ENCODE measurements around the gene GLI1. TPM values are rescaled to one million over a fixed set of nuclear protein-coding genes. Genes with fewer than 3 reads are reported as not detected.

The GLI1 gene
- total and polyA plus RNA-seq, 4 donors = 0.74 to 5.7 (median 2.1) TPM

GRCh38 chr12:57456737-57457490 lies 2.7 kb upstream of the GLI1 start:
- no peaks in the 10 kb centered on the region for H3K9me3 ChIP-seq (ENCODE audit: control insufficient read depth in 4 of 4, insufficient read depth in 3 of 4, low read length in 3 of 4)
- no peak for TF ChIP-seq CTCF (IDR thresholded peaks at IDR 0.05; ENCODE audit: control extremely low read depth, extremely low read depth)
- no peak overlapping the region for H3K9ac ChIP-seq (ENCODE audit: insufficient read depth in 1 of 2, low read length in 2 of 2)
- 92 to 95% methylated on average over 6 of the region's 6 CpGs for WGBS, 2 donors
- DNase-seq (no peak), ATAC-seq (ENCODE audit: insufficient read depth, low FRiP score) (no peak)
- H3K36me3 ChIP-seq (ENCODE audit: control insufficient read depth in 4 of 4, insufficient read depth in 4 of 4, low read length in 4 of 4) = no peaks in the 10 kb centered on the region
- H3K27me3 ChIP-seq (ENCODE audit: control insufficient read depth in 3 of 3, insufficient read depth in 3 of 3, low read length in 2 of 3) = peaks cover 0 to 10% (median 0%) of the 10 kb centered on the region in 3 donors
- H3K4me1 ChIP-seq (ENCODE audit: control insufficient read depth in 5 of 5, insufficient read depth in 5 of 5, low read length in 5 of 5) = peaks cover 0 to 7% (median 4%) of the 10 kb centered on the region in 5 donors
- no peak overlapping the region for H3K4me3 ChIP-seq
- no peak overlapping the region for H3K27ac ChIP-seq (ENCODE audit: low read depth in 1 of 2, low read length in 1 of 2)

- Histone ChIP-seq H3K4me1 (ENCODE audit: control insufficient read depth in 5 of 5, insufficient read depth in 5 of 5, low read length in 5 of 5) (peaks cover 0 to 15% (median 6%) of the 10 kb centered on the region in 5 donors), H3K27ac (ENCODE audit: low read depth in 1 of 2, low read length in 1 of 2) (peak overlapping the region in 1 of 2 donors; percentile 68), H3K4me3 (no peak overlapping the region), H3K9me3 (ENCODE audit: control insufficient read depth in 4 of 4, insufficient read depth in 3 of 4, low read length in 3 of 4) (no peaks in the 10 kb centered on the region), H3K9ac (ENCODE audit: insufficient read depth in 1 of 2, low read length in 2 of 2) (peak overlapping the region in 1 of 2 donors; percentile 93), H3K36me3 (ENCODE audit: control insufficient read depth in 4 of 4, insufficient read depth in 4 of 4, low read length in 4 of 4) (peaks cover 0 to 6% (median 2%) of the 10 kb centered on the region in 4 donors), H3K27me3 (ENCODE audit: control insufficient read depth in 3 of 3, insufficient read depth in 3 of 3, low read length in 2 of 3) (peaks cover 0 to 10% (median 0%) of the 10 kb centered on the region in 3 donors)
- DNase-seq = no peak
- no peak for TF ChIP-seq CTCF (IDR thresholded peaks at IDR 0.05; ENCODE audit: control extremely low read depth, extremely low read depth)
- WGBS, 2 donors = 25 to 30% methylated on average over 3 of the region's 3 CpGs
- no peak for ATAC-seq (ENCODE audit: insufficient read depth, low FRiP score)
These were observed 925 bp upstream of the GLI1 start for GRCh38 chr12:57458665-57459054.

GRCh38 chr12:57459055-57459749 lies 383 bp upstream of the GLI1 start:
- H3K4me1 ChIP-seq (ENCODE audit: control insufficient read depth in 5 of 5, insufficient read depth in 5 of 5, low read length in 5 of 5) = peaks cover 0 to 15% (median 6%) of the 10 kb centered on the region in 5 donors
- 0% methylated on average over 24 of the region's 24 CpGs for WGBS, 2 donors
- H3K9me3 ChIP-seq (ENCODE audit: control insufficient read depth in 4 of 4, insufficient read depth in 3 of 4, low read length in 3 of 4) = no peaks in the 10 kb centered on the region
- H3K4me3 ChIP-seq = peak overlapping the region; percentile 65
- DNase-seq (peak; percentile 98), ATAC-seq (ENCODE audit: insufficient read depth, low FRiP score) (peak; percentile 85)
- peaks cover 0 to 10% (median 0%) of the 10 kb centered on the region in 3 donors for H3K27me3 ChIP-seq (ENCODE audit: control insufficient read depth in 3 of 3, insufficient read depth in 3 of 3, low read length in 2 of 3)
- peak; percentile 95 for TF ChIP-seq CTCF (IDR thresholded peaks at IDR 0.05; ENCODE audit: control extremely low read depth, extremely low read depth)
- H3K36me3 ChIP-seq (ENCODE audit: control insufficient read depth in 4 of 4, insufficient read depth in 4 of 4, low read length in 4 of 4) = peaks cover 0 to 6% (median 3%) of the 10 kb centered on the region in 4 donors
- peak overlapping the region in 1 of 2 donors; percentile 68 for H3K27ac ChIP-seq (ENCODE audit: low read depth in 1 of 2, low read length in 1 of 2)
- H3K9ac ChIP-seq (ENCODE audit: insufficient read depth in 1 of 2, low read length in 2 of 2) = peak overlapping the region; percentile 50 to 93
